K562 (cell line): ENCODE data around the gene SLC5A3. TPM values are rescaled to one million over a fixed set of nuclear protein-coding genes. Genes with fewer than 3 reads are reported as not detected.

Experiments
- BCLAF1 ChIP-seq, 2 experiments: fragments of 450-650 bp in 1 of 2; IDR thresholded peaks; 2 replicates each; pipeline ENCODE4 v1.6.1; 2011 to 2017; ENCODE audit warnings: low read depth in 2 of 2, antibody characterized with exemption in 1 of 2, borderline replicate concordance in 1 of 2, low read length in 1 of 2, mild to moderate bottlenecking in 1 of 2, mixed read lengths in 1 of 2; ENCODE audit not compliant: control insufficient read depth in 1 of 2
- FUS ChIP-seq: fragments of 200-400 bp; formaldehyde crosslinking; optimal IDR thresholded peaks from 2 replicates; pipeline ENCODE3; 2017; ENCODE audit warnings: low read depth, low read length
- GABPB1 ChIP-seq: sonication (generic); formaldehyde crosslinking; IDR thresholded peaks from 2 replicates; pipeline ENCODE4 v1.8.0; 2022; ENCODE audit warnings: mild to moderate bottlenecking, missing genetic modification reagents
- NR2C2 ChIP-seq, 2 experiments: fragments of 200-800 bp in 1 of 2; sonication (Bioruptor generic) in 1 of 2; sonication (generic) in 1 of 2; formaldehyde crosslinking in 1 of 2; IDR thresholded peaks; 2 replicates each; pipeline versions ENCODE4 v1.6.1 to v1.8.0; 2016 to 2022; ENCODE audit warnings: mild to moderate bottlenecking in 1 of 2, missing compliant biosample characterization in 1 of 2, missing genetic modification characterization in 1 of 2, missing genetic modification reagents in 1 of 2
- NRF1 ChIP-seq, 2 experiments: fragments of 450-650 bp; IDR thresholded peaks in 1 of 2; conservative IDR thresholded peaks in 1 of 2; 2 replicates each; pipeline ENCODE4 v1.6.1; 2014; ENCODE audit warnings: mild to moderate bottlenecking in 2 of 2
- PHF8 ChIP-seq: fragments of 200-600 bp; sonication (generic); IDR thresholded peaks from 2 replicates; pipeline ENCODE4 v1.6.1; 2012; ENCODE audit warnings: mixed run types, mild to moderate bottlenecking, inconsistent platforms, low read length, moderate library complexity, borderline replicate concordance
- ZKSCAN8 ChIP-seq: fragments of 200-800 bp; sonication (Bioruptor generic); IDR thresholded peaks from 2 replicates; pipeline ENCODE4 v1.6.1; 2016; ENCODE audit warnings: missing genetic modification characterization, missing compliant biosample characterization
- ZNF165 ChIP-seq: fragments of 250-450 bp; sonication (Bioruptor Pico); IDR thresholded peaks from 2 replicates; pipeline ENCODE4 v1.4.0; 2020; ENCODE audit warnings: borderline replicate concordance
- polyA plus RNA-seq, 8 experiments: library from polyadenylated mRNA; depleted of rRNA in 4 of 8; stranded (reverse) in 5 of 8; unstranded in 3 of 8; fragments of >200 nt; fragmentation: Nextera tagmentation in 2 of 8; fragmentation: Illumina TruSeq in 1 of 8; extraction: Ambion mirVana in 2 of 8; extraction: Trizol in 1 of 8; gene quantifications; 2 replicates each; pipeline versions ENCODE4 v1.2.1 to v1.2.3, GENCODE V29; 2011 to 2014; ENCODE audit warnings: inconsistent platforms in 1 of 8, missing spikeins in 1 of 8
- total RNA-seq, 7 experiments: library from RNA; depleted of rRNA in 6 of 7; stranded (reverse); fragments of >200 nt in 6 of 7; fragmentation: Illumina TruSeq in 2 of 7; extraction: Trizol in 2 of 7; gene quantifications; 2 replicates each; pipeline versions ENCODE4 v1.2.1 to v1.2.3, GENCODE V29; 2011 to 2021; ENCODE audit warnings: low replicate concordance in 1 of 7
- TF ChIP-seq, protein P1 (sequence below): sonication (generic); formaldehyde crosslinking; IDR thresholded peaks from 2 replicates; pipeline ENCODE4 v1.8.0; 2022; ENCODE audit warnings: mild to moderate bottlenecking, low read depth, missing genetic modification reagents

Gene SLC5A3
- total and polyA plus RNA-seq, 9 of the 15 experiments (the other 6 are each of a cell fraction or from before 2014, with no cell fraction given), result 2.9 to 20.6 (median 9.0) TPM

- TF ChIP-seq, protein P1, sequence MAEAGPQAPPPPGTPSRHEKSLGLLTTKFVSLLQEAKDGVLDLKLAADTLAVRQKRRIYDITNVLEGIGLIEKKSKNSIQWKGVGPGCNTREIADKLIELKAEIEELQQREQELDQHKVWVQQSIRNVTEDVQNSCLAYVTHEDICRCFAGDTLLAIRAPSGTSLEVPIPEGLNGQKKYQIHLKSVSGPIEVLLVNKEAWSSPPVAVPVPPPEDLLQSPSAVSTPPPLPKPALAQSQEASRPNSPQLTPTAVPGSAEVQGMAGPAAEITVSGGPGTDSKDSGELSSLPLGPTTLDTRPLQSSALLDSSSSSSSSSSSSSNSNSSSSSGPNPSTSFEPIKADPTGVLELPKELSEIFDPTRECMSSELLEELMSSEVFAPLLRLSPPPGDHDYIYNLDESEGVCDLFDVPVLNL, result peak; percentile 65; the same call in 1 of the 2 replicates
- no peak for TF ChIP-seq NR2C2 (CRISPR knock-in tag; IDR thresholded peaks at IDR 0.05)
- TF ChIP-seq NR2C2 (tag; IDR thresholded peaks at IDR 0.05), result peak; percentile 37; the same call in 1 of the 2 replicates
- TF ChIP-seq BCLAF1 (IDR thresholded peaks at IDR 0.05; ENCODE audit: borderline replicate concordance in 1 of 2, control insufficient read depth in 1 of 2, low read depth in 2 of 2, low read length in 1 of 2), result no peak
- peak; percentile 90 for TF ChIP-seq PHF8
- peak; percentile 92 to 93 for TF ChIP-seq NRF1 (conservative IDR thresholded peaks at IDR 0.05 in 1 of 2, IDR thresholded peaks at IDR 0.05 in 1 of 2)
- peak; percentile 57; the same call in 1 of the 2 replicates for TF ChIP-seq GABPB1 (CRISPR knock-in tag)
- no peak for TF ChIP-seq ZNF165 (CRISPR knock-in tag)
- no peak for TF ChIP-seq ZKSCAN8 (CRISPR knock-in tag)
- peak; percentile 34 for TF ChIP-seq FUS
Observed at GRCh38 chr21:34073032-34073748, at the start of gene SLC5A3, which contains the start of gene MRPS6 (continued).
